Lung (tissue), 12 donors: ENCODE measurements around the gene SDHAF1. TPM values are rescaled to one million over a fixed set of nuclear protein-coding genes. Genes with fewer than 3 reads are reported as not detected.

ENCODE experiments used
- ATAC-seq: fragments of 200-7000 bp; cut with Tn5 transposase; one replicate; pipeline ENCODE4 v1.9.1; 2020; ENCODE audit warnings: moderate number of reproducible peaks; ENCODE audit not compliant: insufficient read depth, low FRiP score
- DNase-seq, 3 donors: peaks; one replicate each; pipeline ENCODE4 v3.0.0-alpha.2; 2013 to 2017
- H3K27ac ChIP-seq, 2 donors: one replicate each; pipeline ENCODE4 v1.5.1; 2013; ENCODE audit warnings: mild to moderate bottlenecking in 2 of 2, moderate library complexity in 2 of 2, control low read depth in 1 of 2, inconsistent platforms in 1 of 2, low read depth in 1 of 2, low read length in 1 of 2
- H3K27me3 ChIP-seq, 3 donors: one replicate each; pipeline ENCODE4 v1.5.1; 2013; ENCODE audit warnings: low read length in 2 of 3; ENCODE audit not compliant: control insufficient read depth in 3 of 3, insufficient read depth in 3 of 3
- H3K36me3 ChIP-seq, 4 donors: one replicate each; pipeline ENCODE4 v1.5.1; 2013; ENCODE audit warnings: low read length in 4 of 4, mild to moderate bottlenecking in 1 of 4, moderate library complexity in 1 of 4; ENCODE audit not compliant: control insufficient read depth in 4 of 4, insufficient read depth in 4 of 4
- H3K4me1 ChIP-seq, 5 donors: one replicate each; pipeline ENCODE4 v1.5.1; 2013; ENCODE audit warnings: low read length in 5 of 5, mild to moderate bottlenecking in 2 of 5, moderate library complexity in 1 of 5; ENCODE audit not compliant: control insufficient read depth in 5 of 5, insufficient read depth in 5 of 5
- H3K4me3 ChIP-seq: one replicate; pipeline ENCODE4 v1.5.1; 2013; ENCODE audit warnings: mild to moderate bottlenecking, control low read depth, moderate library complexity
- H3K9ac ChIP-seq, 2 donors: one replicate each; pipeline ENCODE4 v1.5.1; 2013; ENCODE audit warnings: low read length in 2 of 2, control low read depth in 1 of 2; ENCODE audit not compliant: insufficient read depth in 1 of 2
- H3K9me3 ChIP-seq, 4 donors: one replicate each; pipeline ENCODE4 v1.5.1; 2013; ENCODE audit warnings: low read length in 3 of 4, mild to moderate bottlenecking in 1 of 4, moderate library complexity in 1 of 4; ENCODE audit not compliant: control insufficient read depth in 4 of 4, insufficient read depth in 3 of 4
- WGBS, 2 donors: extraction: QIAGEN DNeasy Blood & Tissue Kit; methylation state at CpG; one replicate each; pipeline ENCODE4 v1.1.7; 2013; 5-methylcytosine and 5-hydroxymethylcytosine counted together
- polyA plus RNA-seq, 2 donors: library from polyadenylated mRNA; stranded (reverse); fragments of 200-250 nt; gene quantifications; one replicate each; pipeline ENCODE4 v1.2.1, GENCODE V29; 2013
- total RNA-seq, 2 donors: library from RNA; depleted of rRNA in 1 of 2; stranded (reverse); fragments of >200 nt in 1 of 2; gene quantifications; one replicate each; pipeline ENCODE4 v1.2.1, GENCODE V29; 2014 to 2021
- TF ChIP-seq, protein P1 (sequence below): IDR thresholded peaks from 2 replicates; pipeline ENCODE4 v1.5.1; 2012; ENCODE audit warnings: mild to moderate bottlenecking; ENCODE audit errors: control extremely low read depth, extremely low read depth
- donor health status: control.
- donor health status: control.
- donor health status: Bipolar disorder and iron deficiency.
- donor health status: healthy.
- donor health status: DM: yes; HTN: yes; CAD: no.

SDHAF1 gene
- total and polyA plus RNA-seq, 4 donors = 11.4 to 25.8 (median 19.1) TPM

DNA sequence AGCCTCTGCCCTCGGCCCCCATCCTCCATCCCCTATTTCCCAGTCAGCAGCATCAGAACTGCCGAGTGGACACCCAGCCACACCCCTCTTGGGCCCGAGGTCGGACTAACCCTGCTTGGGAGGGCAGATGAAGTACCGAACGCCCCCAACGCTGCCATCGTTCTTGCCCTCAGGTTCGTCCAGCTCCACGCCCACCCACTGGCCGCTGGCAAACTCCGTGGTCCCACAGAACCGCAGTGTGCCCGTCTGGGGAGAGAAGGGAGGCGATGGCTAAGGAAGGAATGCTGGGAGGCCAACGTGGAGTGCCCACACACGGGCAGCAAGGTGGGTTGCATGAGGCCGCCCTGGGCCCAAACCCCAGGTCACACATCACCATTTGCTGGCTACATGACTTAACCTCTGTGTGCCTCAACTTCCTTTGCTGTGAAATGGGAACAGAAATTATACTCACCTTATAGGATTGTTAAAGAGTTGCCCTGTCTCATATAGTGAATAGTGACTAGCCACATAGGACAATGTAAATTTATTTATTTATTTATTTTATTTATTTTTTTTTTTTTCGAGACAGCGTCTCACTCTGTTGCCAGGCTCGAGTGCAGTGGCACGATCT, 24.2 kb downstream of the SDHAF1 start:
- TF ChIP-seq, protein P1, sequence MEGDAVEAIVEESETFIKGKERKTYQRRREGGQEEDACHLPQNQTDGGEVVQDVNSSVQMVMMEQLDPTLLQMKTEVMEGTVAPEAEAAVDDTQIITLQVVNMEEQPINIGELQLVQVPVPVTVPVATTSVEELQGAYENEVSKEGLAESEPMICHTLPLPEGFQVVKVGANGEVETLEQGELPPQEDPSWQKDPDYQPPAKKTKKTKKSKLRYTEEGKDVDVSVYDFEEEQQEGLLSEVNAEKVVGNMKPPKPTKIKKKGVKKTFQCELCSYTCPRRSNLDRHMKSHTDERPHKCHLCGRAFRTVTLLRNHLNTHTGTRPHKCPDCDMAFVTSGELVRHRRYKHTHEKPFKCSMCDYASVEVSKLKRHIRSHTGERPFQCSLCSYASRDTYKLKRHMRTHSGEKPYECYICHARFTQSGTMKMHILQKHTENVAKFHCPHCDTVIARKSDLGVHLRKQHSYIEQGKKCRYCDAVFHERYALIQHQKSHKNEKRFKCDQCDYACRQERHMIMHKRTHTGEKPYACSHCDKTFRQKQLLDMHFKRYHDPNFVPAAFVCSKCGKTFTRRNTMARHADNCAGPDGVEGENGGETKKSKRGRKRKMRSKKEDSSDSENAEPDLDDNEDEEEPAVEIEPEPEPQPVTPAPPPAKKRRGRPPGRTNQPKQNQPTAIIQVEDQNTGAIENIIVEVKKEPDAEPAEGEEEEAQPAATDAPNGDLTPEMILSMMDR = no peak
- 94 to 95% methylated on average over 22 of the region's 22 CpGs for WGBS, 2 donors
- peaks cover 0 to 26% (median 8%) of the 10 kb centered on the region in 4 donors for H3K36me3 ChIP-seq

DNA sequence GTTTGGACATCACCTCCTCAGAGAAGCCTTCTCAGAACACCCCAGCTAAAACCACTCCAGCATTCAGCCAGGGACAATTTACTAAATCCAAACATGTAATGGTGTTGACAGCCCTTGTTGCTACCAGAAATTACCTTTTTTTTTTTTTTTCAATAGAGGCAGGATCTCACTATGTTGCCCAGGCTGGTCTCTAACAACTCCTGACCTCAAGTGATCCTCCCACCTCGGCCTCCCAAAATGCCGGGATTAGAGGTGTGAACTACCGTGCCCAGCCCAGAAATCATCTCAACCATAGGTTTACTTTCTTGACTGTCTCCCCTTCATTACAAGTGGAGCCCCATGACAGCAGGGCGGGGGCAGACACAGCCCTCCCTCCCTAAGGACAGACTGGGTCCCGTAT, 28.4 kb downstream of the SDHAF1 start:
- Histone ChIP-seq H3K4me3 (no peak overlapping the region), H3K9me3 (no peaks in the 10 kb centered on the region), H3K4me1 (no peaks in the 10 kb centered on the region), H3K27me3 (no peaks in the 10 kb centered on the region), H3K36me3 (peaks cover 0 to 26% (median 9%) of the 10 kb centered on the region in 4 donors), H3K27ac (no peak overlapping the region), H3K9ac (no peak overlapping the region)
- ATAC-seq (no peak), DNase-seq (no peak)
- TF ChIP-seq, protein P1 = no peak
- WGBS, 2 donors = 92 to 97% methylated on average over 5 of the region's 5 CpGs

More for the DNA sequence above, 24.2 kb downstream of the SDHAF1 start:
- ATAC-seq (no peak), DNase-seq (no peak)
- Histone ChIP-seq H3K27me3 (no peaks in the 10 kb centered on the region), H3K4me3 (no peak overlapping the region), H3K27ac (no peak overlapping the region), H3K9me3 (no peaks in the 10 kb centered on the region), H3K4me1 (peaks cover 0 to 6% (median 0%) of the 10 kb centered on the region in 5 donors), H3K9ac (no peak overlapping the region)

DNA sequence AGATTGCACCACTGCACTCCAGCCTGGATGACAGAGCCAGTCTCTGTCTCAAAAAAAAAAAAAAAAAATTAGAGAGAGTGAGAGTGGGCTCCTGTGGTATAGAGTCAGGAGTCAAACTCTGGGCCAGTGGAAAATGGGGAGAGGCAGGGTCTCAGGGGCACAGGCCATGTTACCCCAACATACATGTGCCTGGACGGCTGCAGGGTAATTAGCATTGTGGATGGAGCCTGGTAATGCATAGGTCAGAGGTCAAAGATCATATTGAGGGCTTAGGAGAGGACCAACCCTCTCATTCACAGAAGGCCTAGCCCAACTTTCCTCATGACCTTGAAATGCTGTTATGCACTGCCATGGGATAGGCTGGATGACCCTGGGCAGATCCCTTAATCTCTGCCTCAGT, 30.6 kb downstream of the SDHAF1 start:
- Histone ChIP-seq H3K36me3 (peaks cover 0 to 31% (median 10%) of the 10 kb centered on the region in 4 donors), H3K9me3 (no peaks in the 10 kb centered on the region), H3K27me3 (no peaks in the 10 kb centered on the region), H3K9ac (no peak overlapping the region), H3K4me1 (no peaks in the 10 kb centered on the region), H3K27ac (no peak overlapping the region), H3K4me3 (no peak overlapping the region)
- ATAC-seq = no peak
- DNase-seq = no peak
- TF ChIP-seq, protein P1 = no peak
- WGBS, 2 donors = 81 to 100% methylated on average over 1 of the region's 1 CpG
